ENCODE results near the gene MTUS2. TPM values are rescaled to one million over a fixed set of nuclear protein-coding genes. Genes with fewer than 3 reads are reported as not detected.

The MTUS2 gene
- total and polyA plus RNA-seq, 10 of the 15 experiments (the other 5 are each of a cell fraction or from before 2014, with no cell fraction given), result under 0.01 to 0.05 (median 0.02) TPM; not detected in 6

DNA sequence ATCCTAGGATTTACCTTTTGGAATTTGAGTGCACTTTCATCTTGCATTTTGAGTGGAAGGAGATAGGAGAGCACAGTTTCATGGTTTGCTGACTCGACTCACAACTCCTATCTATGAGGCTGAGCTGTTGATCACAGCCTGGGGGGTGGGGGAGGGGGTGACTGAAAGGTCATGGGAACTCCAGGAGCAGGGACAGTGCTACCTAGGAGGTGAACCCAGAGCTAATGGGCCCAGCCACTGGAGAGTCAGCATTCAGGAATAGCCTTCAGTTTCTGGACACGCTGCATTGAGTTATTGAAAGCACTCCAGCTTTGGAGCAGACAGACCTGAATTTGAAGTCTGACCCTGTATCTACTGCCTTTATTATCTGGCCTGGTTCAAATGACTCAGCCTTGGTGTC is 435.4 kb downstream of the MTUS2 start:
- CTCF ChIA-PET, result interaction anchor here (1.0 kb wide), 1 partner anchor 22 kb away, joined by 3 read pairs; no protein-coding TSS in a partner anchor
- in situ Hi-C loops (cut with MboI) (no loop called here), intact Hi-C loops (cut with micrococcal nuclease; ENCODE audit: unreplicated experiment) (no loop called here)

More for the DNA sequence above, 435.4 kb downstream of the MTUS2 start:
- H3K9ac ChIP-seq (ENCODE audit: control insufficient read depth, insufficient read depth, low read length), result no peak overlapping the region
- H3K9me3 ChIP-seq (replicated peaks; ENCODE audit: control insufficient read depth, insufficient read depth, low read length), result no peaks in the 10 kb centered on the region
- ChIA-PET SMC1A (ENCODE audit: uncharacterized antibody, unreplicated experiment) (no interaction called here), RAD21 (ENCODE audit: unreplicated experiment) (no interaction called here), POLR2A (no interaction called here)
- DNase-seq (ENCODE audit: low read depth, low spot score) (no peak), ATAC-seq (no peak), FAIRE-seq (no peak)
- no peaks in the 10 kb centered on the region for H3K27me3 ChIP-seq (replicated peaks in 1 of 2; ENCODE audit: control insufficient read depth in 2 of 2, insufficient read depth in 2 of 2, low read length in 1 of 2)
- no peaks in the 10 kb centered on the region for H3K36me3 ChIP-seq (ENCODE audit: control insufficient read depth in 2 of 2, insufficient read depth in 2 of 2, low read length in 1 of 2)
- H3K4me1 ChIP-seq (ENCODE audit: control insufficient read depth, insufficient read depth, low read length), result 0 out of 2 replicates have a peak, but pooled peaks cover 2% of the 10 kb centered on the region
- no peak overlapping the region for H3K27ac ChIP-seq (ENCODE audit: control insufficient read depth, insufficient read depth)
- WGBS (ENCODE audit: insufficient coverage, insufficient replicate concordance, low lambda C conversion rate, missing lambda C conversion rate), result 30% methylated on average over 2 of the region's 2 CpGs
- no peak overlapping the region for H3K4me3 ChIP-seq
- H3K79me2 ChIP-seq (ENCODE audit: control insufficient read depth, insufficient read depth, low read length), result no peaks in the 10 kb centered on the region
- H4K20me1 ChIP-seq (ENCODE audit: control insufficient read depth, insufficient read depth), result no peaks in the 10 kb centered on the region
- TF ChIP-seq ZSCAN29 (IDR thresholded peaks at IDR 0.05), result no peak
- no peak for TF ChIP-seq RAD51 (IDR thresholded peaks at IDR 0.05)
- TF ChIP-seq HDAC6 (IDR thresholded peaks at IDR 0.05; ENCODE audit: unreplicated experiment), result no peak
- TF ChIP-seq POLR2A (IDR thresholded peaks at IDR 0.05; ENCODE audit: low read depth, low read length), result no peak
- TF ChIP-seq WRNIP1 (IDR thresholded peaks at IDR 0.05; ENCODE audit: borderline replicate concordance, low read depth, low read length), result no peak
- no peak for TF ChIP-seq POLR2AphosphoS5 (IDR thresholded peaks at IDR 0.05; ENCODE audit: low read length)
- TF ChIP-seq TAF1 (IDR thresholded peaks at IDR 0.05; ENCODE audit: borderline replicate concordance, low read depth, low read length), result no peak
- no peak for TF ChIP-seq STAT3 (IDR thresholded peaks at IDR 0.05; ENCODE audit: low read depth, low read length)
- TF ChIP-seq, protein P1, sequence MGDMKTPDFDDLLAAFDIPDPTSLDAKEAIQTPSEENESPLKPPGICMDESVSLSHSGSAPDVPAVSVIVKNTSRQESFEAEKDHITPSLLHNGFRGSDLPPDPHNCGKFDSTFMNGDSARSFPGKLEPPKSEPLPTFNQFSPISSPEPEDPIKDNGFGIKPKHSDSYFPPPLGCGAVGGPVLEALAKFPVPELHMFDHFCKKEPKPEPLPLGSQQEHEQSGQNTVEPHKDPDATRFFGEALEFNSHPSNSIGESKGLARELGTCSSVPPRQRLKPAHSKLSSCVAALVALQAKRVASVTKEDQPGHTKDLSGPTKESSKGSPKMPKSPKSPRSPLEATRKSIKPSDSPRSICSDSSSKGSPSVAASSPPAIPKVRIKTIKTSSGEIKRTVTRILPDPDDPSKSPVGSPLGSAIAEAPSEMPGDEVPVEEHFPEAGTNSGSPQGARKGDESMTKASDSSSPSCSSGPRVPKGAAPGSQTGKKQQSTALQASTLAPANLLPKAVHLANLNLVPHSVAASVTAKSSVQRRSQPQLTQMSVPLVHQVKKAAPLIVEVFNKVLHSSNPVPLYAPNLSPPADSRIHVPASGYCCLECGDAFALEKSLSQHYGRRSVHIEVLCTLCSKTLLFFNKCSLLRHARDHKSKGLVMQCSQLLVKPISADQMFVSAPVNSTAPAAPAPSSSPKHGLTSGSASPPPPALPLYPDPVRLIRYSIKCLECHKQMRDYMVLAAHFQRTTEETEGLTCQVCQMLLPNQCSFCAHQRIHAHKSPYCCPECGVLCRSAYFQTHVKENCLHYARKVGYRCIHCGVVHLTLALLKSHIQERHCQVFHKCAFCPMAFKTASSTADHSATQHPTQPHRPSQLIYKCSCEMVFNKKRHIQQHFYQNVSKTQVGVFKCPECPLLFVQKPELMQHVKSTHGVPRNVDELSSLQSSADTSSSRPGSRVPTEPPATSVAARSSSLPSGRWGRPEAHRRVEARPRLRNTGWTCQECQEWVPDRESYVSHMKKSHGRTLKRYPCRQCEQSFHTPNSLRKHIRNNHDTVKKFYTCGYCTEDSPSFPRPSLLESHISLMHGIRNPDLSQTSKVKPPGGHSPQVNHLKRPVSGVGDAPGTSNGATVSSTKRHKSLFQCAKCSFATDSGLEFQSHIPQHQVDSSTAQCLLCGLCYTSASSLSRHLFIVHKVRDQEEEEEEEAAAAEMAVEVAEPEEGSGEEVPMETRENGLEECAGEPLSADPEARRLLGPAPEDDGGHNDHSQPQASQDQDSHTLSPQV (IDR thresholded peaks at IDR 0.05), result no peak
- TF ChIP-seq HDGF (IDR thresholded peaks at IDR 0.05), result no peak
- TF ChIP-seq NFIC (IDR thresholded peaks at IDR 0.05; ENCODE audit: low read depth, low read length), result no peak
- TF ChIP-seq CBX5 (IDR thresholded peaks at IDR 0.05; ENCODE audit: low read depth), result no peak
- no peak overlapping the region for H2AFZ ChIP-seq (ENCODE audit: control insufficient read depth, low read depth, low read length)
- H3K4me2 ChIP-seq (ENCODE audit: control insufficient read depth, insufficient read depth), result no peak overlapping the region
- BruUV-seq (replicated peaks), result no TSS peak
